HG02610 (cell line): ENCODE data around the gene KRTAP1-3.
"Not testable (repeated sequence)": the region's sequence is repeated elsewhere in the genome, so short reads cannot be mapped to it uniquely, and the experiment has no call there.

Experiments
- ATAC-seq: cut with Tn5 transposase; IDR thresholded peaks from one replicate; pipeline ENCODE4 v1.9.1; 2021; ENCODE audit warnings: mild to moderate bottlenecking, moderate library complexity; ENCODE audit not compliant: unreplicated experiment

The KRTAP1-3 gene, protein sequence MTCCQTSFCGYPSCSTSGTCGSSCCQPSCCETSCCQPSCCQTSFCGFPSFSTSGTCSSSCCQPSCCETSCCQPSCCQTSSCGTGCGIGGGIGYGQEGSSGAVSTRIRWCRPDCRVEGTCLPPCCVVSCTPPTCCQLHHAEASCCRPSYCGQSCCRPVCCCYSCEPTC

DNA sequence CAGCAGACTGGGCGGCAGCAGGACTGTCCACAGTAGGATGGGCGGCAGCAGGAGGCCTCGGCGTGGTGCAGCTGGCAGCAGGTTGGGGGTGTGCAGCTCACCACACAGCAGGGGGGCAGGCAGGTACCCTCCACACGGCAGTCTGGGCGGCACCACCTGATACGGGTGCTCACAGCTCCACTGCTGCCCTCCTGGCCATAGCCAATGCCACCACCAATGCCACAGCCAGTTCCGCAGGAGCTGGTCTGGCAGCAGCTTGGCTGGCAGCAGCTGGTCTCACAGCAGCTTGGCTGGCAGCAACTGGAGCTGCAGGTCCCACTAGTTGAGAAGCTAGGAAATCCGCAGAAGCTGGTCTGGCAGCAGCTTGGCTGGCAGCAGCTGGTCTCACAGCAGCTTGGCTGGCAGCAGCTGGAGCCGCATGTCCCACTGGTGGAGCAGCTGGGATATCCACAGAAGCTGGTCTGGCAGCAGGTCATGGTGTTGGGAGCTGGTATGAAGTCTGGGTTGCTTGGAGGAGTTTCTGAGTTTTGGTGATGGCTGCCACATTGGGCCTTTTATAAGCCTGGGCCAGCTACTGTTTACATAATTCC is at the start of gene KRTAP1-3:
Gene KRTAP1-3, minus strand, starts transcription at position 529 of the 590 bp plus-strand sequence. Its CDS starts 53 bp downstream, at position 476.
- ATAC-seq = not testable (repeated sequence)

DNA sequence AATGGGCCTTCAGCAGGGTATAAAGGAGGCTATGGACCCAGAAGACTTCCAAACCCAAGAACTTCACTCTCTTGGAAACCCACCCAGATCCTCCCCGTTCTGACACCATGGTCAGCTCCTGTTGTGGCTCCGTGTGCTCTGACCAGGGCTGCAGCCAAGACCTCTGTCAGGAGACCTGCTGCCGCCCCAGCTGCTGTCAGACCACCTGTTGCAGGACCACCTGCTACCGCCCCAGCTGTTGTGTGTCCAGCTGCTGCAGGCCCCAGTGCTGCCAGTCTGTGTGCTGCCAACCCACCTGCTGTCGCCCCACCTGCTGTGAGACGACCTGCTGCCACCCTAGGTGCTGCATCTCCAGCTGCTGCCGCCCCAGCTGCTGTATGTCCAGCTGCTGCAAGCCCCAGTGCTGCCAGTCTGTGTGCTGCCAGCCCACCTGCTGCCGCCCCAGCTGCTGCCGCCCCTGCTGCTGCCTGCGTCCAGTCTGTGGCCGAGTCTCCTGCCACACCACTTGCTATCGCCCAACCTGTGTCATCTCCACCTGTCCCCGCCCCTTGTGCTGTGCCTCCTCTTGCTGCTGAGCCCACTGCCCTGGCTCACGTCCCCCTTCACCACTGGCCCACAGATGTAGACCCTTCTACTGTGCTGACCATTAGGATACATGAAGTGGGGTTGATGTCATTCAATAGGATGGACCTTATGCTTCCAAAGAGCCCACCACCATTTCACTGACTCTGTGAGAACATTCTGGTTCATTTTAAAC is 49.6 kb upstream of the KRTAP1-3 start, which contains the start of gene KRTAP4-7:
Gene KRTAP4-7, plus strand, starts transcription at position 51 of the 757 bp plus-strand sequence. Its CDS starts 57 bp downstream, at position 108.
- ATAC-seq = not testable (repeated sequence)

DNA sequence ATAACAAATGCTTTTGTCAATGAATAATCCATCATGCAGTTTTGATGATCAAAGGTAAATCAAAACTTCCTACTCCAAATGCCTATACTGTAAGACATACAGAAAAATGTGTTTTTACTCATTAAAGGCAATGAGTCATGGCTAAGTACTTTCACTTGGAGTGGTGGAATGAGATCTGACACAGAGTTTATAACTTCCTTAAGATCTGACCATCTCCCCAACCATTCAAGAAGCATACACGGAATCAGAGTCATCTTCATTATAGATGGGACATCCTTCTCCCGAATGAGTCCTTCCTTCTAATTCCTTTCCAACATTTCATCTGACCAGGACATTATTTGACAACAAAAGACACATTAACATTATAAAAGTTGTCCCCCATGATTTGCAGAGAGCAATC is 48.8 kb upstream of the KRTAP1-3 start:
- ATAC-seq = not testable (repeated sequence)

DNA sequence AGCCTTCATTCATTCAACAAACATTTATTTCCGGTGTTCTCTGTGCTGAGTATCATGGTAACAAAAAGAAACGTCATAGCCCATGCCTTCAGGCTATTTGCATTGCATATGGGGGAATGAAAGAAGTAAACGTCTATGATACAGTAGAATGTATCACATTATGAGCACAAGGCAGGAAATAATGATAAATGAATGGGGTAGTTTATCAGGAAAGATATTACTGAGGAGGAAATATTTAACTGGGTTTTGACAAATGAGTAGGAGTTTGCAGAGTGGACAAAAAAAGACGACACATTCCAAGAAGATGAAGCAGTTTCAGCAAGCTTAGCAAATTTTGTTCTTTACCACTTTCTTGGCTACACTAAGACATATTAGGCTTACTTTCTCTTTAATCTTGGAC is 48.0 kb upstream of the KRTAP1-3 start:
- ATAC-seq = no peak

DNA sequence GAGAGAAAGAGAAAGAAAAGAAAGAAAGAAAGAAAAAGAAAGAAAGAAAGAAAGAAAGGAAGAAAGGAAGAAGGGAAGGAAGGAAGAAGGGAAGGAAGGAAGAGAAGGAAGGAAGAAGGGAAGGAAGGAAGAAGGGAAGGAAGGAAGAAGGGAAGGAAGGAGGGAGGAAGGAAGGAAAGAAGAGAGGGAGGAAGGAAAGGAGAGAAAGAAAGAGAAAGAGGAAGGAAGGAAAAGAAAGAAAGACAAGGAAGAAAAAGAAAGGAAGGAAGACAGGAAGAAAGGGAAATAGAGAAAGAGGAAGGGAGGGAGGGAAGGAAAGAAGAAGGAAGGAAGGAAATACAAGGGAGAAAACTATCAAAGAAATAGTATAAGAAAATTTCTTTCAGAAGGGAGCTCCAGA is 42.1 kb upstream of the KRTAP1-3 start:
- no peak for ATAC-seq

DNA sequence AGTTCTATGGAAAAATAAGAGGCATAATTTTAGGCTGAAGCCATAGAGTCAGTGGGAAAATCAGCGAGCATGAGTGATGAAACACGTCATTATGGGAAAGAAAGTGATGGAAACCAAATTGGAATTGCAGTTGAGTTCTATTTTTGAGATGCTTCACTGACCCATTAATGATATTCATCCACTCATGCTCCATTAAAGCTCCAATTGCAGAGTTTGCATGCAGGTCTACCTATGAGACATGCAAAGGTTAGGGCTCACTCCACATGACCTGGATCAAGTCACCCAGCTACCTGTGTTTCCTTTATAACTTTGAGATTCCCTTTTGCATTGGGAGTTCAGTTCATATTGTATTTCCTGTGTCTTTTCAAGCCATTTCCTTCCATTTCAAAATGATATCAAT is 39.0 kb upstream of the KRTAP1-3 start:
- no peak for ATAC-seq

DNA sequence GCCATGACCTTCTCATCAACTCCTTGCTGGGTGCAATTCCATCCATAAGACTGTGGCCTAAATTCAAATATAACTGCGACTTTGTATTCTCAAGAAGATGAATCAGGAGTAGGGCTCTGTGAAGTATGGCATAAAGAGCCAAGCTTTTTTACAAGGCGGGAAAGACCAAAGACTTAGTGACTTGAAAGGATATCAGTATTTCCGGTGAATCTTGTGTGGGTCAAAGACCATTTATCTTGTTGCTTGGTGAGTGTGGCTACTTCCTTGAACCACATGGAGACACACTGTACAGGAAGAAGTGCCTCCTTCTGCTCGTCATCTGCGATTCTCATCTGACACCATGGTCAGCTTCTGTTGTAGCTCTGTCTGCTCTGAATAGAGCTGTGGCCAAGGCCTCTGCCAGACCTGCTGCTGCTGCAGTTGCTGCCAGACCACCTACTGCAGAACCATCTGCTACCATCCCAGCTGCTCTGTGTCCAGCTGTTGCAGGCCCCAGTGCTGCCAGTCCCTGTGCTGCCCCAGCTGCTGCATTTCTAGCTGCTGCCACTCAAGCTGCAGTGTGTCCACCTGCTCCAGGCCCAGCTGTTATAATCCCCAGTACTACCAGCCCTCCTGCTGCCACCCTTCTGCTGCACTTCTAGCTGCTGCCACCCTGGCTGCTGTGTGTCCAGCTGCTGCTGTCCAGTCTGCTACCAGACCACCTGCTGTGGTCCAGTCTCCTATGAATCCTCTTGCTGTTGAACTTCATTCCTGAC is 37.1 kb upstream of the KRTAP1-3 start:
- ATAC-seq = no peak

DNA sequence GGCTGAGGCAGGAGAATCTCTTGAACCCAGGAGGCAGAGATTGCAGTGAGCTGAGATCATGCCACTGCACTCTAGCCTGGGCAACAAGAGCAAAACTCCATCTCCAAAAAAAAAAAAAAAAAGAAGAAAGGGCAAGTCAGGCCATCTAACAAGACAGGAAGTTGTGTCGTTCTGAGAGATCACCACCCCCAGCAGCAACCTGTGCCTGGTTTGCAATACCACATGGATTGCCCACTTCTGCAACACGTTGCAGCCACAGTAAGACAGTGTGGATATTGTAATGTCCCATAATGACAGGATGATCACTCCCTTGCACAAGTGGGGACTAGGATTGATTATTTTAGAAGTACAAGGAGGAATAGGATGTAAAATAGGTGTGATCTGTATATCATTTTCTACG is 34.4 kb upstream of the KRTAP1-3 start:
- ATAC-seq = no peak

DNA sequence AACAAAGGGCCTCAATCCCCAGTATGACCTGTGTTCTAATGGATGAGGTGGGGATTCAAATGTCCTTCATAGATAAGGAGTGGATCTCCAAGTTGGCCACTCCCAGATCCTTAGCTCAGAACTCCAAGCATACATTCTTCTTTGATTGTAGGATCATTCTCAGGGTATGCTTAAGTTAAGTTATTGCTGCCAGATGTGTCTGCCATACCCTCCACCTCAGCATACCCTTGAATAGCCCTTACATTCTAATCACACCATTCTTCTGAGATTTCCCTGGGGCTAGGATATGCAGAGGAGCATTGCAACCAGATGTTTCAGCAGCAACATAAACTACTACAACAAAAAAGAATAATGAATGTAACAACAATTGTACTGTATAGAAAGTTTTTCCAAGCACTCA is 32.6 kb upstream of the KRTAP1-3 start:
- ATAC-seq = no peak

DNA sequence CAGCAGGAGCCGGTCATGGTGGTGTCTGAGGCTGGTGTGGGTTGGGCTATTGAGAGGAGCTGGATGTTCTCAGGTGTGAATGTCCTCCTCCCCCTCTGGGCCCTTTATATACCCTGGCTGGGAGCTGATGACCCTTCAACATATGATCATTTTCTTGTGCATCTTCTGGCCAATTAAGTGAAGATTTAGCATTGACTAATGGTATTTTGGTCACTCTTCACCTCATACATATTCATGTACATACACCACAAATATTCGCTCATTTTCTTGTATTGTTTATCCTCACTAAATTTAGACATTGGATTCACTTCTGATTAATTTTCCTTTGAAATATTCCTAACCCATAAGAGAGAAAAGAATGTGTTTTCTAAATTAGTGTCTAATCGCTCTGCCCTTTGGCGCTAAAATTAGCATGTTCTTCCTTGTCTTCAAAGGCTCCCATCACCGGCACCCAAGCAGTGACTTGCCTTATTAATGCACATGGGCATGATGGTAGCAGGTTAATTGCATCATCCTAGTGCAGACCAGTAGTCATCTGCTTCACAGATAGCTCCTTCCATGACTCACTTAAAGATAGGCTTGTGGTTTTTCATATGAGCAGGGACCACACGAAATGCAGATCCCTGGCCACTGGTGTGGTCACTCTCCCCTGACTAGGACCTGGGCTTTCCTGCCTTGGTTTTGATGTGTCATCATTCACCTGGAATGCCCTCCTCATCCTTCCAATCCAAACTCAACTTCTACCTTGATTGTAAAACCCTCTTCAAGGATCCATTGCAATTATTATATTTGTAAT is 31.4 kb upstream of the KRTAP1-3 start, which contains the start of gene KRTAP2-4:
Gene KRTAP2-4, minus strand, starts transcription at position 51 of the 796 bp plus-strand sequence. Its CDS starts 34 bp downstream, at position 17.
- no peak for ATAC-seq

DNA sequence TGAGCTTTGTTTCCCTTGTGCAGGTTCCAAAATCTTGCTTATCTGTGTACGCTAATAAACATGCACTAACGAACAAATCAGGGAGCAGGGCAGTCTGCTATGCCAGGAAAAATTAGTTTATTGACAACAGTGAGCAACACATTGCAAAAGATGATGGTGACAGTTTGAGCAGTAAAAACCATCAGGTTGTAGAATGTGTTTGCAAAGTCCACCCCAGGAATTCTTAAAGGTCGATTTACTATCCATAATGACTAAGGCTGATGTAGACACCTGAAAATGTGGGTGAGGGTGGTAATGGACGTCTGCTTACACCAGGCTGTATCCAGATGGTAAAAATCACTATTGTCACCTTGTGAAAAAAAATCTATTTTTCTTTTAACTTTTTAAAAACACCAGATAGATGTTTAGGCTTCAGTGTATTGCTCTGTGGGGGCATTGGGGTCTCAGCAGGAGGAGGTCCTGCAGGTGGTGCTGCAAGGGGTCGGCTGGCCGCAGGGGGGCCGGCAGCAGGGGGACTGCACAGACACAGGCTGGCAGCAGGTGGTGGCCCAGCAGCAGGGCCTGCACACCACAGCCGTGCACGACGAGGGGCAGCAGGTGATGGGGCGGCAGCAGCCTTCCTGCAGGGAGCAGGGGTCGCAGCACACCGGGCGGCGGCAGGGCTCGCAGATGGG is 30.5 kb upstream of the KRTAP1-3 start:
- not testable (repeated sequence) for ATAC-seq

DNA sequence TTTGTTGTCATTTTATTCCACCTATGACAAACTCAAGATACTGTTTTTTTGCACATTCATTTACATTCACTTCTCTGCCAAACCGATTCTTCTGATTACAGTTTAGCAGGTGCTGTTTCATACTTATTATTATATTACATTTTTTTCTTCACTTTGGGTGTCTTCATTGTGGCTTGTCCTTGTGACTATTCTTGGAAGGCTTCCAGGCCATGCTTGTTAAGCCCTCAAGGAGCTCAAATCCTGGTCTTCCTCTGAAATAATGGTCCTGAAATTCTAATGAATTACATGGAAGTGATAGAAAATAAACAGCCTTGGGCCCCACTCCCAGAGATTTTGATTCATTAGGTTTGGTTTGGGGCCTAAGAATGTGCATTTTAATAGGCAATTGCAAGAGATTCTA is 29.6 kb upstream of the KRTAP1-3 start:
- no peak for ATAC-seq

DNA sequence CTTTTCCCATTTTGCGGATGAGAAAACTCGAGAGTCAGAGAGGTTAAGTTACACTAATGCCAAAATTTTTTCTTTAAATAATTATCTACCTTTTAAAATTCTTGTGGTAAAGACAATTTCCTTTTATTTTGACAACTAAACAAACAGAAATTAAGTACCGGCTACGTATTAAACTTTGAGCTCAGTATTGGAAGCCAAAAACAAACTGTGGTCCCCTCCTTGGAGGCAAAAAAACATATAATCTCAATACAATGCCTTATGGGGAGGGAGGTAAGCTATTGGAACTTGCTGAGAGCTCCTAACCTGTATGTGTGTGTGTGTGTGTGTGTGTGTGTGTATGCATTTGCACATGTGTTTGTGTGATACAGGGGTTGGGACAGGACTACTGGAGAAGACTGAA is 28.8 kb upstream of the KRTAP1-3 start:
- ATAC-seq = no peak

DNA sequence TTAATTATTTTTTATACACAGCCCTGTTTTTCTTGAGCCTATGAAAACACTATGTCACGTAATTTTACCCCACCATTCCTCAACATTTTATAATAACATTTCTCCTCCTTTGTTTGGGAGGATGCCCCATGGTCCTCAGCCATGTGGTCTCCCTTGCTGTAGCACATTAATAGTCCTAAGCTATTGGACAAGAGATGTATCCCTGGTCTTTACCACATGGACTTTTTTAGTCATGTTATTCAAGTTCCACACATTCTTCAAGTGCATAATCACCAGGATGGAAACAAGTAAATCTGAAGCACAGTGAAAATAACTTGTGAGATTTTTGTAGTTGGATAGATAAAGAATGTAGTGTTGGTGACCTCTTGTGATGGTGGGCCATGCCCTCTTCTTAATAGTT is 27.3 kb upstream of the KRTAP1-3 start:
- ATAC-seq = no peak

DNA sequence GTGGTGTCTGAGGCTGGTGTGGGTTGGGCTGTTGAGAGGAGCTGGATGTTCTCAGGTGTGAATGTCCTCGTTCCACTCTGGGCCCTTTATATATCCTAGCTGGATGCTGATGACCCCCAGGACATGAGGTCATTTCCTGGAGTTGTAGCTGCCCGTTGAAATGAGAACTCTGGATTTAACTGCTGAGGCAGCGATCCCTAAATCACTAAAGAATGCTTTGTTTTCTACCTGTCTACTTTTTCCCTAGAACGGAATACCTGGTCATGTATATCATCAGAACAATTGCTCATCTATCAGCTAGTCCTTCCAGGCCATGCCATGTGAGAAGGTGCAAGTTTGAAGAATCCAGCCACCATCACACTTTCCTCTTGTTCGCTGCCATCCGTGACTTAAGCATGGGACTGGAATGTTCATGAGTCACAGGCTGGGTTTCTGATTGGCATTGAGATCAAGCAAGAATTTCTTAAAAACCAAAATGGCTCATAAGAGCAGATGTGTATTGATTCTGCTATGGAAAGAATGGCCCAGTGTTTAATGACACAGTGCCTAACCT is 25.5 kb upstream of the KRTAP1-3 start, which contains the start of gene KRTAP2-3:
Gene KRTAP2-3, minus strand, starts transcription at position 63 of the 553 bp plus-strand sequence. CDS start 64 bp downstream, outside the sequence.
- no peak for ATAC-seq

DNA sequence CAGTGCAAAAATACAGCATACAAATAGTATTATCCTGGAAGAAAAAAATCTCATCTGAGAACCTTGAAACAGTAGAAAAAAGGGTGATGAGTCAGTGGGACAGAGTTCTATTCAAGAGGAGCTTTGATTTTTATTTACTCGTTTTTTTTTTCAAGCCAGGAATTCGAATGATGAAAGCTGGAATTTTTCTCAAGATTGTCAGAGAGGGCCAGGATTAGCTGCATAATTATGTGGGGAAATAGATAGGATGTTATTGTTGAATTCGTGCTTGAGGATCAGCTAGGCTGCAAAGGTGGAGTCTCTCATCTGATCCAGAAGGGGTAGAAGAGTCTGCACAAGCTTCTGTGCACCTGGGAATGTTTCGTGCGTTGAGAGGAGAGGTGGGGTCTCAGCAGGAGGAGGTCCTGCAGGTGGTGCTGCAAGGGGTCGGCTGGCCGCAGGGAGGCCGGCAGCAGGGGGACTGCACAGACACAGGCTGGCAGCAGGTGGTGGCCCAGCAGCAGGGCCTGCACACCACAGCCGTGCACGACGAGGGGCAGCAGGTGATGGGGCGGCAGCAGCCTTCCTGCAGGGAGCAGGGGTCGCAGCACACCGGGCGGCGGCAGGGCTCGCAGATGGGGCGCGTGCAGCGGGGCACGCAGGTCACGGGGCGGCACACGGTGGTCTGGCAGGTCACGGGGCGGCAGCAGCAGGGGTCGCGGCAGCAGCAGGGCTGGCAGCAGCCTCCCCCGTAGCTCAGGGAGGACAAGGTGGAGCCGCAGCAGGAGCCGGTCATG is 24.8 kb upstream of the KRTAP1-3 start:
- not testable (repeated sequence) for ATAC-seq

DNA sequence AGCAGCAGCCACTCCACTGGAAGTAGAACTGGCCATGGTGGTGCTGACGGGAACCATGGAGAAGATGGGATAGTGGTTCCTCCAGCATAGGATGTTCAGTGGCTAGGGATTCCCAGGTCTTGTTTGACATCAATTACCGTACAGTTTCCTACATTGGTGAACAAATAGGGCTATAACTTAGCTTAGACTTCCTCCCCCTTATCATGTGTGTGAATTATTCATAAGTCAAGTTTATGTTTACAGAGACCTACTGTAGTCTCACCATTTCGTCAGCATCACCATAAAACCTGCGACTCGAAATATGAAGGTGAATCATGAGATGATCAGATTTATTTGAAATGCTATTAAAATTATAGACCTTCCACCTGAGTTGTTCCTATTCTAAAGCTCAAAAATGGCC is 24.1 kb upstream of the KRTAP1-3 start:
- no peak for ATAC-seq

DNA sequence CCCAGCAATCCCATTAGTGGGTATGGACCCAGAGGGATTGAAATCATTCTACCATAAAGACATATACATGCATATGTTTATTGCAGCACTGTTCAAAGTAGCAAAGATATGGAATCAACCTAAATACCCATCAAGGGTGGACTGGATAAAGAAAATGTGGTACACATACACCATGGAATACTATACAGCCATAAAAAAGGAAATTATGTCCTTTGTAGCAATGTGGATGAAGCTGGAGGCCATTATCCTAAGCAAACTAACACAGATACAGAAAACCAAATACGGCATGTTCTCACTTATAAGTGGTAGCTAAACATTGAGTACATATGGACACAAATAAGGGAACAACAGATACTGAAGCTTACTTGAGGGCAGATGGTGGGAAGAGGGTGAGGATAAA is 22.9 kb upstream of the KRTAP1-3 start:
- no peak for ATAC-seq

DNA sequence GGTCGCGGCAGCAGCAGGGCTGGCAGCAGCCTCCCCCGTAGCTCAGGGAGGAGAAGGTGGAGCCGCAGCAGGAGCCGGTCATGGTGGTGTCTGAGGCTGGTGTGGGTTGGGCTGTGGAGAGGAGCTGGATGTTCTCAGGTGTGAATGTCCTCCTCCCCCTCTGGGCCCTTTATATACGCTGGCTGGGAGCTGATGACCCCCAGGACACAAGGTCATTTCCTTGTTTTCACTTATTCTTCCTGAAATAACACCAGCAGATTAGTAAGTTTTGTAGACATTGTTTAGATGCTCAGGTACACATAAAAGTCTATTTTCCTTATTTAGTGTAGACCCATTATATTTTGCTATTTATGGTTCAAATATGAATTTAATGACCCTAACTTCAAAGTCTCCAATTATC is 20.5 kb upstream of the KRTAP1-3 start, which contains the start of gene KRTAP2-2:
Gene KRTAP2-2, minus strand, starts transcription at position 101 of the 400 bp plus-strand sequence. Its CDS starts 19 bp downstream, at position 82.
- not testable (repeated sequence) for ATAC-seq
